ENCODE results near the gene RHOD.

Gene RHOD

GRCh38 chr11:67055812-67056211 lies 835 bp upstream of the RHOD start:
- no peak for ATAC-seq
- no peak for TF ChIP-seq GLIS3 (CRISPR knock-in tag; IDR thresholded peaks at IDR 0.05)
- no peak for TF ChIP-seq PATZ1 (CRISPR knock-in tag; IDR thresholded peaks at IDR 0.05; ENCODE audit: borderline replicate concordance)

GRCh38 chr11:67057205-67057672 lies 592 bp downstream of the RHOD start:
- TF ChIP-seq ARNTL (CRISPR knock-in tag; IDR thresholded peaks at IDR 0.05; ENCODE audit: borderline replicate concordance, low read depth) (no peak), TSHZ2 (CRISPR knock-in tag; IDR thresholded peaks at IDR 0.05) (no peak), ZNF70 (CRISPR knock-in tag; IDR thresholded peaks at IDR 0.05) (no peak), ZC3H10 (CRISPR knock-in tag; IDR thresholded peaks at IDR 0.05) (no peak), ISL1 (CRISPR knock-in tag; IDR thresholded peaks at IDR 0.05) (no peak), ZFP3 (CRISPR knock-in tag; IDR thresholded peaks at IDR 0.05) (no peak), ZNF565 (CRISPR knock-in tag; conservative IDR thresholded peaks at IDR 0.05; ENCODE audit: low read depth) (no peak)
- no peak for ATAC-seq

- ATAC-seq, result no peak
Observed at GRCh38 chr11:67058506-67058905, 1.9 kb downstream of the RHOD start.

GRCh38 chr11:67059671-67060070 lies 3.0 kb downstream of the RHOD start:
- TF ChIP-seq ESRRG (CRISPR knock-in tag; IDR thresholded peaks at IDR 0.05) (no peak), ZC3H10 (CRISPR knock-in tag; IDR thresholded peaks at IDR 0.05) (no peak), TOX (CRISPR knock-in tag; IDR thresholded peaks at IDR 0.05; ENCODE audit: borderline replicate concordance) (no peak), ZNF70 (CRISPR knock-in tag; IDR thresholded peaks at IDR 0.05) (no peak), CSRNP3 (CRISPR knock-in tag; IDR thresholded peaks at IDR 0.05) (no peak), POU6F1 (CRISPR knock-in tag; IDR thresholded peaks at IDR 0.05; ENCODE audit: borderline replicate concordance, low read depth) (no peak), TCF4 (CRISPR knock-in tag; IDR thresholded peaks at IDR 0.05; ENCODE audit: borderline replicate concordance) (no peak), GLIS3 (CRISPR knock-in tag; IDR thresholded peaks at IDR 0.05) (no peak), PATZ1 (CRISPR knock-in tag; IDR thresholded peaks at IDR 0.05; ENCODE audit: borderline replicate concordance) (no peak), RARB (CRISPR knock-in tag; IDR thresholded peaks at IDR 0.05) (no peak), ZNF565 (CRISPR knock-in tag; conservative IDR thresholded peaks at IDR 0.05; ENCODE audit: low read depth) (no peak), ZFP3 (CRISPR knock-in tag; IDR thresholded peaks at IDR 0.05) (no peak)
- no peak for ATAC-seq

More at GRCh38 chr11:67058506-67058905, 1.9 kb downstream of the RHOD start:
- TF ChIP-seq CREB5 (CRISPR knock-in tag; IDR thresholded peaks at IDR 0.05; ENCODE audit: low read depth) (no peak), ARNTL (CRISPR knock-in tag; IDR thresholded peaks at IDR 0.05; ENCODE audit: borderline replicate concordance, low read depth) (no peak), BACH2 (CRISPR knock-in tag; IDR thresholded peaks at IDR 0.05; ENCODE audit: borderline replicate concordance) (no peak), GLIS3 (CRISPR knock-in tag; IDR thresholded peaks at IDR 0.05) (no peak), OSR1 (CRISPR knock-in tag; IDR thresholded peaks at IDR 0.05) (no peak), PPARA (CRISPR knock-in tag; IDR thresholded peaks at IDR 0.05; ENCODE audit: borderline replicate concordance) (no peak), SNAI2 (CRISPR knock-in tag; IDR thresholded peaks at IDR 0.05) (no peak), RARB (CRISPR knock-in tag; IDR thresholded peaks at IDR 0.05) (no peak), ESRRG (CRISPR knock-in tag; IDR thresholded peaks at IDR 0.05) (no peak), ZFP3 (CRISPR knock-in tag; IDR thresholded peaks at IDR 0.05) (no peak)

Data from SK-N-SH treated with all-trans-retinoic acid at 6 μM for 48 hours (cell line).